GM19240 (cell line): ENCODE results near the gene ZFYVE28.
"Not testable (repeated sequence)": the region's sequence is repeated elsewhere in the genome, so short reads cannot be mapped to it uniquely, and the experiment has no call there.

Experiments used
- DNase-seq: peaks from one replicate; pipeline ENCODE4 v3.0.0; 2011; ENCODE audit warnings: low spot score; ENCODE audit not compliant: insufficient read length

The ZFYVE28 gene

GRCh38 chr4:2446656-2447564 is 28.5 kb upstream of the ZFYVE28 start:
- DNase-seq, result no peak

DNA sequence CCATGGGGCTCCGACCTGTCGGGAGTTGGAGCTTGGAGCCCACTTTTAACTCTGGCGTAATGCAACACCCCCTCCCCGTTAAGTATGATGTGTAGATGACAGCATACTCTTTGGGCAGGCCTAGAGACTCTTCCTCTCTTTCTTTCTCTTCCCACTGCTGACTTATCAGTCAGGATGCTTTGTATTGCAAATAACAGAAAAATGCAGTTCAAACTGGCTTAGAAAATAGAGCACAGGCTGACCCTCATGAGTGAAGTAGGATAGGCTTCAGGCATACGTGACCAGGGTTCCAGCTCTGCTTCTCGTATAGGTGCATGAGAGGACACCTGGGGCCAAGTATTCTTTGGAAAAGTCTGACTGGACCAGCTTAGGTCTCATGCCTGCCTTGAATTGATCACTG is 27.1 kb upstream of the ZFYVE28 start:
- DNase-seq, result no peak

GRCh38 chr4:2445130-2445529 is 26.7 kb upstream of the ZFYVE28 start:
- no peak for DNase-seq

DNA sequence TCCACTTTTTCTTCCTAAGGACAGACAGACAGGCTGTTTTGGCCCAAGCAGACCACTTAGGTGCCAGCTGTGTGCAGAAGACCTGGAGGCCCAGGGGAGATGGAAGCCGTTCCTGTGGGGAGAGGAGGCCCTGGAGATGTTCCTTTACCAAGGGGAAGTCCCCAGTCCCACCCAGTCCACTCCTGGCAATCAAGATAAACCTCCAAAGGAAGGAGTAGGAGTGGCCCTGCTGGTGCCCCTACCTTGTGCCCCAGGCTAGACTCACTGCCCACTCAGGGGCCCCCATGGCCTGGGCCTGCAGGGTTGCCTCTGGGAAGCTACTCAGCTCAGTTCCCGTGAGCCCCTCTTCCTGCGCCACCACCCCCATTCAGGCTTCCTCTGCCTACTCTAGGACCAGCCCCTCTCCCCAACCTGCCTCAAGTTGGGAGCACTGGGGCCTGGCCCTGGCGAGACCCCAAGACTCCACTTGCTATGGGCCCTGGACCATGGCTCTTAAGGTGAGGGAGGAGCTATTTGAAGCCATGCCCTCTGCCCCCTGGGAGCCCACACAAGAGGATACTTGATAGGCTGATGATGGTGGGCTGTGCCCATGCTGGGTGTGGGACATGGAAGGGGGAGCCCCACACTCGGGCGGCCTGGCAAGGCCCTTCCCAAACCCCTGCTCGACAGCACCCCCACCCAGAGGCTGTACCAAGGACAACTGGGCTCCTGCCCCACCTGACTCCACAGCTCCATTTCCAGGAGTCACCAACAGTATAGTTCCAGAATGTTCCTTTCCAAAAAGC is 25.7 kb upstream of the ZFYVE28 start:
- no peak for DNase-seq

DNA sequence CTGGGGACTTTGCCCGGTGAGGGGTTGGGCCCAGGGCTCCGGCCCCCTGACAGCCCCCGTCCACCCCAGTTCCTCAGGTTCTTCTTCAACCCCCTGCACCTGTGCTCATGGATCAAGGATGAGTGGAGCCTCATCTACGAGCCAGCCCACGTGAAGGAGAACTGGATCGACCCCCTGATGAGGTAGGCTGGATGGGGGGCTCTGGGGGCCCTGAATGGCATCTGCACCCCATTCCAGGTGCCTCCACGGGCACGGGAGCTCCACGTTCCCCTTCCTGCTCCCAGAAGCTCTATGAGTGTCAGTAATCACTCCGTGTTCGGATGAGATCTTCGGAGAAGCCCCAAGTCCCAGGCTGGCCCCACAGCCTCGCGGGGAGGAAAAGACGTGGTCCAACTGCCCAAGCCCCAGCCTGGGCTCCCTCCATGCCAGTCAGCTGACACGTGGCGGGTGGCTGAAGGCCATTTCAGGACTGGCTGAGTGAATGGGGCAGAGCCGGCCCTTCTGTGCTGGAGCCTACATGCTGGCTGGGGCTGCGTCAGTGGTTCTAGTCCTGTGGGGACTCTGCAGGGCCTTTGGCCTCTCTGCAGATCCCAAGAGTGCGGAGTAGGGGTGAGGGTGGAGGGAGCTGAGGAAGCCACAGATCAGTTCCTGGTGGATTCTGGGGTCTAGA is 24.8 kb upstream of the ZFYVE28 start:
- no peak for DNase-seq

- no peak for DNase-seq
Observed at GRCh38 chr4:2442175-2442993, 23.9 kb upstream of the ZFYVE28 start.

- peak; percentile 91 for DNase-seq
Observed at GRCh38 chr4:2441393-2442174, 23.1 kb upstream of the ZFYVE28 start.

DNA sequence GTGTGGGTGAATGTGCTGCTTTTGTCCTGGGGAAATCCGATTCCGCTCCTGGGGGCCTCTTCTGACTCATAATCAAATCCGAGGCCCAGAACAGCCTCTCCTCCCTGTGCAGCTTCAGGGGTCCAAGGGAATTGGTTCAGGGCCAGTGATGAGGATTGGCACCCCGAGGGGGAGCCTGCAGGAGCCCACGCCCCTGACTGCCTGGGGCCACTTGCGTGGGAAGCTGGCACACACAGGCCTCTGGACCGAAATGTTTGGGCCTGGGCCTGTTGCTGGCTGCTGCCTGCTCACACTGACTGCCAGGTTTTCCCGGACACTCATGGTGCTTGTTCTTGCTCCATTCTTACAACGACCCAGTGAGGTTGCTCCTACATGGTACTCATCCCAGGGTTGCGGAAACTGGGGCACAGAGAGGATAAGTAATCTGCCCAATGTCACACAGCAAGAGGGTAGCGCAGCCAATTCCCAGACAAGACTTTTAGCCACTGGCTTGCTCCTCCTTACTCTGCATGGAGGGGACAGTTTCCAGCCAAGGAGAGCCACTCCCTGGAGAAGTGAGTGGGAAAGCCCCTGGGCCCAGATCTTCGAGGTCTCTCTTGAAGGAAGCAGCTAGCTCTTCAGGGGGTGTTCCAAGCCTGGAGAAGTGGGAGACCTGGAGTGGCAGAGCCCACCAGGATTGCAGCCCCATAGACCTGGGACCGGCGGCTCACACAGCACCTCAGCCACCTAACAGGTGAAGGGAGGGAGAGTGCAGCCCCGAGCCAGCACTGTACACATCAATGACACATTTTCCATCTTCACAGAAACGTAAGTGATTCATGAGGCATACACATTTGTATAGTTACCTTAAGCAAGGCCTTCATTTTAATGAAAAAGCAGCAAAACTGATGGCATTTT is 20.6 kb upstream of the ZFYVE28 start:
- no peak for DNase-seq

DNA sequence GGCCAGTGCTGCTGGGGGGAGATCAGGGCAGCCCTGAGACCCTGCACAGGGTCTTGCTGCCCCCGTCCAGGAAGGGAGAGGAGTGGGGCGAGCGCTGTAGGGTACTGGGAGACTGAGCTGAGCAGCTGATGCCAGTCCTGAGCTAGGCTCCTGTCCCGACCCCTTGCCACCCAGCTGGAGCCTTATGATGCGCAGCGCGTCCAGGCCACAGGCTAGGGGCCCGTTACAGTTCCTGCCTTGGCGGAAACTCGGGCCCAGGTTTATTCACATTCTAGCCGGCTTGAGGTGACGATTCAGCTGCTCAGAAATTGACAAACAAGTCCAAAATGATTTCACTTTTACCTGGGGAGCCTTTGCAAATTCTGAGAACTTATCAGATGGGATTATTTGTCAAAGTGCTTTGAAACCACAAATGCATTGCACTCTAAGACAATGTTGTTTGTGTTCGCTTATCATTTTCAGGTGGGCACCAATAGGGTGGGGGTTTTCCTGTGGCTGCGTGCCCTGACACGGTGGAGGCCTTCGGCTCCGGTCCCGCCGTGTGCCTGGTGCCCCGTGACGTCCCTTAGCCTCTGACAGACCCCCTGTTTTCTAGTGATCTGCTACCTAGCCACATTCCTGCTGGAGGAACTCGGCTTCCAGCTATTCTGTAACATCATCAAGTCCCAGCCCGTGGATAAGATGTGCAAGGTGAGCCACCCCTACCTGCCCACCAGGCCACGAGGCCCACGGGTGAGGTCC is 19.2 kb upstream of the ZFYVE28 start:
- no peak for DNase-seq

GRCh38 chr4:2436761-2437474 is 18.5 kb upstream of the ZFYVE28 start:
- DNase-seq, result no peak

GRCh38 chr4:2436301-2436700 is 17.9 kb upstream of the ZFYVE28 start:
- DNase-seq, result no peak

DNA sequence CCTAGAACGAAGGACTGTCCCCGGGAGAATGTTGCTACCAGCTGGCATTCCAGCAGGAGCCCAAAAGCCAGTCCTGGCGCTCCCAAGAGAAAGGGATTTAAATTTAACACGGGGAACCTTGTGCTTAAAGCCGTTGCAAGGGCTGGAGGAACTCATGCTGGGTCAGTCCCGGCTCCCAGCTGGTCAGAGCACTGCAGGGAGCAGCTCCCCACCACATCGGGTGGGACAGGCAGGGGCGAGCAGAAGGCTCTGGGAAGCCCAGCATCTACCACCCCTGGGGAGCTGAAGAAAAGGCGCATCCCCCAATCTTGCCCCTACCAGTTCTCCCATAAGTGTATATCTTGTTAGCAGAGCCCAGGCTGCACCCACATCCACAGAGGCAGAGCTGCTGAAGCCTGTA is 16.0 kb upstream of the ZFYVE28 start:
- DNase-seq, result no peak

GRCh38 chr4:2433609-2434350 is 15.3 kb upstream of the ZFYVE28 start:
- no peak for DNase-seq

DNA sequence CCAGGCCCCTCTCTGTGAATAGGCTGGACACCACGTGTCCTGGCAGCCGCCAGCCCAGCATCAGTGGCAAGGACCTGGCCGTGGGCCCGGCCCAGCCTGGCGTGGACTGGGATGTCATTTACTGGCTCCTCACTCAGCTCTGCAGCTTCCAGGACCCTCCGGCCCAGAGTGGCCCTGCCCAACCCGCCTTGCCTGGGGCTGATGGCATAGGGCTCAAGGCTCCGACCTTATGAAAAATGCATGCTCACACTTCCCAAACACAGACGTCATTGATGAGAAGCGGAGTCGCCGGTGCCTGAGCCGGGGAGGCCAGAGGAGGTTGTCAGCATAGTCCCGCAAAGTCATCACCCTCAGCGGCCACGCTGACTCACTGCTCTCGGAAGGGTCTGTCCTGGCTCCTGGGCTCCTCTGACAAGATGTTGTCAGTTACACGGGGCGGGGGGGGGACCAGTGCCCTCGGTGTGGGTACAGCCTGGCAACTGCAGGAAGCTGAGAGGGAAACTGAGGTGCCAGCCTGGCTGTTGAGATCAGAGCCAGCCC is 14.6 kb upstream of the ZFYVE28 start:
- no peak for DNase-seq

GRCh38 chr4:2432004-2432403 is 13.6 kb upstream of the ZFYVE28 start:
- no peak for DNase-seq

GRCh38 chr4:2429945-2430757 is 11.7 kb upstream of the ZFYVE28 start:
- not testable (repeated sequence) for DNase-seq
